Liver (tissue), 9 donors: ENCODE data around the gene GNAT1. TPM values are rescaled to one million over a fixed set of nuclear protein-coding genes. Genes with fewer than 3 reads are reported as not detected.

ENCODE experiments used
- DNase-seq: peaks from one replicate; pipeline ENCODE4 v3.0.0-alpha.2; 2017; ENCODE audit warnings: low spot score
- H3K27ac ChIP-seq, 2 donors: one replicate each; pipeline ENCODE4 v1.7.0; 2013; ENCODE audit warnings: inconsistent platforms in 2 of 2, low read length in 2 of 2, control low read depth in 1 of 2, low read depth in 1 of 2, mild to moderate bottlenecking in 1 of 2
- H3K27me3 ChIP-seq, 4 donors: one replicate each; pipeline versions ENCODE4 v1.6.1 to v1.7.0; 2013; ENCODE audit warnings: low read length in 3 of 4, inconsistent platforms in 1 of 4, mild to moderate bottlenecking in 1 of 4, moderate library complexity in 1 of 4; ENCODE audit not compliant: control insufficient read depth in 4 of 4, insufficient read depth in 4 of 4
- H3K36me3 ChIP-seq, 4 donors: one replicate each; pipeline versions ENCODE4 v1.6.1 to v1.7.0; 2013; ENCODE audit warnings: low read length in 3 of 4, mild to moderate bottlenecking in 3 of 4, low read depth in 1 of 4, moderate library complexity in 1 of 4; ENCODE audit not compliant: control insufficient read depth in 4 of 4, insufficient read depth in 3 of 4
- H3K4me1 ChIP-seq, 4 donors: one replicate each; pipeline versions ENCODE4 v1.6.1 to v1.7.0; 2013; ENCODE audit warnings: low read length in 3 of 4, mild to moderate bottlenecking in 3 of 4, moderate library complexity in 1 of 4; ENCODE audit not compliant: control insufficient read depth in 4 of 4, insufficient read depth in 4 of 4
- H3K4me3 ChIP-seq, 3 donors: one replicate each; pipeline versions ENCODE4 v1.6.1 to v1.7.0; 2013; ENCODE audit warnings: low read length in 3 of 3, control low read depth in 1 of 3, low read depth in 1 of 3, mild to moderate bottlenecking in 1 of 3
- H3K9ac ChIP-seq, 2 donors: one replicate each; pipeline ENCODE4 v1.7.0; 2013; ENCODE audit warnings: low read length in 2 of 2, mild to moderate bottlenecking in 2 of 2, moderate library complexity in 2 of 2, control low read depth in 1 of 2, low read depth in 1 of 2
- H3K9me3 ChIP-seq, 4 donors: one replicate each; pipeline versions ENCODE4 v1.6.1 to v1.7.0; 2013; ENCODE audit warnings: low read length in 3 of 4; ENCODE audit not compliant: control insufficient read depth in 4 of 4
- ATF3 ChIP-seq: IDR thresholded peaks from 2 replicates; pipeline ENCODE4 v1.6.1; 2016; ENCODE audit warnings: antibody characterized with exemption
- CTCF ChIP-seq: fragments of 150-350 bp; IDR thresholded peaks from 2 replicates; pipeline ENCODE4 v1.5.1; 2017; ENCODE audit warnings: improper control_type of control experiment, low read depth, low read length; ENCODE audit not compliant: missing input control
- EGR1 ChIP-seq, 2 donors: IDR thresholded peaks; 2 replicates each; pipeline ENCODE4 v1.6.1; 2016 to 2018; ENCODE audit warnings: antibody characterized with exemption in 2 of 2, low read depth in 2 of 2
- FOXA1 ChIP-seq: IDR thresholded peaks from 2 replicates; pipeline ENCODE4 v1.6.1; 2016; ENCODE audit warnings: antibody characterized with exemption
- FOXA2 ChIP-seq: IDR thresholded peaks from 2 replicates; pipeline ENCODE4 v1.6.1; 2016; ENCODE audit warnings: antibody characterized with exemption
- GABPA ChIP-seq, 2 donors: IDR thresholded peaks in 1 of 2; conservative IDR thresholded peaks in 1 of 2; 2 replicates each; pipeline ENCODE4 v1.6.1; 2016; ENCODE audit warnings: antibody characterized with exemption in 2 of 2, mild to moderate bottlenecking in 1 of 2, moderate library complexity in 1 of 2
- HNF4A ChIP-seq, 2 donors: conservative IDR thresholded peaks; 2 replicates each; pipeline ENCODE4 v1.6.1; 2016; ENCODE audit warnings: antibody characterized with exemption in 2 of 2, mild to moderate bottlenecking in 2 of 2
- HNF4G ChIP-seq: IDR thresholded peaks from 2 replicates; pipeline ENCODE4 v1.6.1; 2016; ENCODE audit warnings: antibody characterized with exemption
- JUND ChIP-seq, 2 donors: IDR thresholded peaks; 2 replicates each; pipeline ENCODE4 v1.6.1; 2016; ENCODE audit warnings: antibody characterized with exemption in 2 of 2
- MAX ChIP-seq: IDR thresholded peaks from 2 replicates; pipeline ENCODE4 v1.6.1; 2016; ENCODE audit warnings: antibody characterized with exemption
- NR2F2 ChIP-seq: IDR thresholded peaks from 2 replicates; pipeline ENCODE4 v1.6.1; 2016; ENCODE audit warnings: antibody characterized with exemption
- RAD21 ChIP-seq, 2 donors: IDR thresholded peaks; 2 replicates each; pipeline ENCODE4 v1.6.1; 2016; ENCODE audit warnings: antibody characterized with exemption in 2 of 2, mild to moderate bottlenecking in 2 of 2
- REST ChIP-seq: IDR thresholded peaks from 2 replicates; pipeline ENCODE4 v1.6.1; 2016; ENCODE audit warnings: antibody characterized with exemption, mild to moderate bottlenecking
- RXRA ChIP-seq, 2 donors: IDR thresholded peaks; 2 replicates each; pipeline ENCODE4 v1.6.1; 2017 to 2018; ENCODE audit warnings: antibody characterized with exemption in 2 of 2, mild to moderate bottlenecking in 1 of 2
- SP1 ChIP-seq: IDR thresholded peaks from 2 replicates; pipeline ENCODE4 v1.6.1; 2018; ENCODE audit warnings: antibody characterized with exemption, mild to moderate bottlenecking
- TAF1 ChIP-seq: conservative IDR thresholded peaks from 2 replicates; pipeline ENCODE4 v1.6.1; 2016; ENCODE audit warnings: antibody characterized with exemption, mild to moderate bottlenecking
- YY1 ChIP-seq: IDR thresholded peaks from 2 replicates; pipeline ENCODE4 v1.6.1; 2016; ENCODE audit warnings: antibody characterized with exemption, mild to moderate bottlenecking
- ZBTB33 ChIP-seq: IDR thresholded peaks from 2 replicates; pipeline ENCODE4 v1.6.1; 2016; ENCODE audit warnings: antibody characterized with exemption
- WGBS: extraction: QIAGEN DNeasy Blood & Tissue Kit; methylation state at CpG from one replicate; pipeline ENCODE4 v1.1.7; 2013; 5-methylcytosine and 5-hydroxymethylcytosine counted together
- polyA plus RNA-seq, 2 donors: library from polyadenylated mRNA; stranded (reverse) in 1 of 2; unstranded in 1 of 2; fragments of 200-250 nt in 1 of 2; fragments of >200 nt in 1 of 2; fragmentation: Nextera tagmentation in 1 of 2; extraction: Ambion mirVana in 1 of 2; gene quantifications; one replicate each; pipeline versions ENCODE4 v1.2.1 to v1.2.3, GENCODE V29; 2013 to 2015
- total RNA-seq, 2 donors: library from RNA; depleted of rRNA; stranded (reverse); fragments of >200 nt; gene quantifications; one replicate each; pipeline ENCODE4 v1.2.3, GENCODE V29; 2014
- donor health status: healthy.
- donor health status: healthy.
- donor health status: healthy.
- donor health status: healthy.
- donor health status: healthy.

The GNAT1 gene
- total and polyA plus RNA-seq, 4 donors: 0.08 TPM; not detected in 3

GRCh38 chr3:50233176-50233575 is 41.8 kb downstream of the GNAT1 start (continued):
- no peak for TF ChIP-seq SP1

GRCh38 chr3:50235716-50236483 is 44.5 kb downstream of the GNAT1 start, which contains the start of gene GNAI2:
Gene GNAI2 (plus strand): TSS chr3:50236204. CDS start chr3:50236336, 132 bp downstream.
- Histone ChIP-seq H3K9ac (peak within 1 kb of the TSS; percentile 77 to 86), H3K4me1 (peaks cover 14 to 43% (median 33%) of the 10 kb centered on the region in 4 donors), H3K27me3 (no peaks in the 10 kb centered on the region), H3K4me3 (peak within 1 kb of the TSS; percentile 70 to 83 (median 80)), H3K27ac (peak within 1 kb of the TSS; percentile 89 to 91), H3K9me3 (no peaks in the 10 kb centered on the region), H3K36me3 (no peaks in the 10 kb centered on the region)
- peak; percentile 97 for DNase-seq
- TF ChIP-seq GABPA (IDR thresholded peaks at IDR 0.05 in 1 of 2, conservative IDR thresholded peaks at IDR 0.05 in 1 of 2): peak; percentile 47 to 84
- no peak for TF ChIP-seq FOXA1
- TF ChIP-seq FOXA2: no peak
- TF ChIP-seq REST: peak; percentile 95
- TF ChIP-seq TAF1: no peak
- peak; percentile 45 for TF ChIP-seq HNF4G
- TF ChIP-seq CTCF: no peak
- TF ChIP-seq RAD21 (IDR thresholded peaks at IDR 0.05): peak; percentile 15 to 25
- peak; percentile 75 for TF ChIP-seq NR2F2
- TF ChIP-seq SP1: peak; percentile 95
- no peak for TF ChIP-seq ATF3
- peak; percentile 76 to 79 for TF ChIP-seq RXRA (IDR thresholded peaks at IDR 0.05)
- no peak for TF ChIP-seq EGR1 (IDR thresholded peaks at IDR 0.05; ENCODE audit: low read depth in 2 of 2)
- TF ChIP-seq ZBTB33: peak; percentile 41
- TF ChIP-seq MAX: peak; percentile 67
- peak; percentile 80 for TF ChIP-seq YY1
- TF ChIP-seq HNF4A (conservative IDR thresholded peaks at IDR 0.05): peak; percentile 71 to 92
- no peak for TF ChIP-seq JUND (IDR thresholded peaks at IDR 0.05)
- under 1% methylated on average over 75 of the region's 75 CpGs for WGBS
